Activated CD4-positive, alpha-beta T cell treated with anti-CD3 and anti-CD28 coated beads, Interleukin-2, Interleukin-6, amounts not matched to agents 100 ng/mL and 50 ng/mL, durations not matched to agents 16 hours and 8 hours (primary cell): ENCODE data around the gene PLAAT2.

ENCODE experiments used
- DNase-seq: peaks from one replicate; pipeline ENCODE4 v3.0.0-alpha.2; 2020

PLAAT2 gene

DNA sequence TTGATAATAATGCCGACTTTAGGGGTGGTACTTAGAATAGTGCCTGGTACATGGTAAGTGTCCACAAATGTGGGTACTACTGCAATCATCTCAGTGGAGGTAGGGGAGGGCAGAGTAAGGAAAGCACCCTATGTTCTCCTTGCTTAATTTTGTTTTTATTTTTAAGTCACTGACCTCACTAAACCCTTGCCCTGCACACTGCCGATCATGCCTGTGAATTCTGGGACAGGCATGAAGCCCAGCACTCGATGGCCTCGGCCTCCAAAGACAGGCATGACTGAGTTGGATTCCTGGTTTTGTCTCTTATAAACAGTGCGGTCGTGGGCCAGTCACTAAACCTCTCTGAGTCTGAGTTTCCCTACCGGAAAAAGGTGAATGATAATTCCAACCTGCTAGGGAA, 50.4 kb downstream of the PLAAT2 start:
- DNase-seq, result no peak

DNA sequence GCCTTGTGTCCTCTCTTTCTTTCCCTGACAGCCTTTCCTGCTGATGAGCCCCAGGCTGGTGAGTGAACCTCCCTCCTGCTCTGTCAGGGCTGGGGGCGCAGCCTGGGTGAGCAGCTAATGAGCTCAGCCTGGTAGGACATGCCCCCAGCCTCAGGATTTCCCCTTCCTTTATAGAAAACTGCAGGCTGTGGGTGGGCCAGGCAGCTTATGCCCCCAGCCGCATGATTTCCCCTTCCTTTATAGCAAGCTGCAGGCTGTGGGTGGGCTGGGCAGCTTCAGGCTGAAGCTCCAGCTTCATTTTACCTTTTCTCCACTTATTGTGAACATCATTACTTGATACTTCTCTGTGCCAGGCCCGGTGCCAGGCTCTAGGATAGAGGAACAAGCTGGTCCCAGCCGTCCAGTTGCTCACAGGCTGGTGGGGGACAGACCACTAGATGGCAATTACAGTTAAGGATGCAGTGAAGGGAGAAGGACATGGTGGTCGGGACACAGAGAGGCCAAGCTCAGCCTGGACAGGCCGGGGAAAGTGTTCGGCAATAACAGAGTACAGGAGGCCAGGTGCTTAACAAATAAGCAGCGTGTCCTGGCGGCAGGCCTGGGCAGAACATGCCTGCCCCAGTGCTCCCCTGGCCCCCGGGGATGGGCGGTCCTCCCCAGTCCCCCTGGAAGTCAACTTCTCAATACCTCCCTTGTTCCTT, 52.0 kb downstream of the PLAAT2 start:
- no peak for DNase-seq

DNA sequence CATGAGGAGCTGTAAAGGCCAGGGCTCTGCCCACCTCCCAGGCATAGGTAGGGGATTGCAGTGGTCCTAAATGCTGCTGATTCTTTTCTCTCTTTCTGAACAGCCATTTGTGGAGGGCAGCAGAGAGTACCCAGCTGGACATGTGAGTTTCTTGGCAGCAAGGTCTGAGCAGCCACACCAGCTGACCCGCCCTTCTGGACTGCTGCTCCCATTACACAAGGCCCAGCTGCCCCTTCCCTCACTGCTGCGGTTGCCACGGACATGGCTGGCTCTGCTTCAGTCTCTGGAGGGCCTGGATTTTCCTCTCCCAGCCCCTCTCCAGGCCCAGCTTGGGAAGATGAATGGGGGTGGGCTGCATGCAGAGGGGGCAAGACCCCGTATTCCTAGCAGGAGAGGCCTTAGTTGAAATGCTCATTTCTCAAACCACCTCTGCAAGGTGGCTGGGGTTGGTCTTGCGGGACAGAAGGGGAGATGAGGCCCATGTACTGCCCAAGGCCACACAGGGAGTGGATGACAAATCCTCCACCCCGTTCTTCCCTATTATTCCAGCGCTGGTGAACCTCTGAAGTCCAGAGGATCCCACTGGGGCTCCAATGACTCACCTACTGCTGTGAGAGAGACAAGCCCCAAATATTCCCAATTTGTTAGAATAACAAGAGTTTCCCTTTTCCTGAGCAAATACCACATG, 52.7 kb downstream of the PLAAT2 start:
- no peak for DNase-seq

DNA sequence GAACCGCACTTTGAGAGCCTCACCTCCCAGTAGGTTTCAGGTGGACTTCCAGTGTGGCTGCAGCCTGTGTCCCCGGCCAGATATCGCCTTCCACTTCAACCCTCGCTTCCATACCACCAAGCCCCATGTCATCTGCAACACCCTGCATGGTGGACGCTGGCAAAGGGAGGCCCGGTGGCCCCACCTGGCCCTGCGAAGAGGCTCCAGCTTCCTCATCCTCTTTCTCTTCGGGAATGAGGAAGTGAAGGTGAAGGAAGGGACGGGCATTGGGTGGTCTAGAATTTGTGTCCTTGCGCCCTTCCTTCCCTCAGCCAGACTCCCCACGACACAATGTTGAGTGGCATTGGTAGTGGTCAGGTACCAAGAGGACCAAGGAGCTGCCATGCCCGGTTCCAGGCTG, 54.4 kb downstream of the PLAAT2 start:
- DNase-seq, result no peak

DNA sequence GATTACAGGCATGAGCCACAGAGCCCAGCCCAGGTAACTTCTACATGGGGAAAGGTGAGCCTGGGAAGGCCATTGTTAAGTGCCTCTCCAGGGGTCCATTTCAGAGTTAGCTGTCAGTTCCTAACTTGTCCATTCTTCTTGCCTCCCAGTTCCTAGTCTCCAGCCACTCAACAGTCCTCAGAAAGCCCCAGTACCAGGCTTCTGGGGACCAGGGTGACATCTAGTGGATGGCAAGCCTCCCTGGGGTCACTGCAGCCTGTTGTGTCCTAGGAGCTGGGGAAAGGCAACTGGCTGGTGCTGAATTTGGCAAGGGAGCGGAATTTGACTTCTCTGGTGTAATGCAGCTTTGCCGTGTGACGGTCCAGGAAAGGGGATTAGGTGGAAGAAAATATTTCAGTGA, 55.2 kb downstream of the PLAAT2 start:
- DNase-seq, result peak; percentile 37

DNA sequence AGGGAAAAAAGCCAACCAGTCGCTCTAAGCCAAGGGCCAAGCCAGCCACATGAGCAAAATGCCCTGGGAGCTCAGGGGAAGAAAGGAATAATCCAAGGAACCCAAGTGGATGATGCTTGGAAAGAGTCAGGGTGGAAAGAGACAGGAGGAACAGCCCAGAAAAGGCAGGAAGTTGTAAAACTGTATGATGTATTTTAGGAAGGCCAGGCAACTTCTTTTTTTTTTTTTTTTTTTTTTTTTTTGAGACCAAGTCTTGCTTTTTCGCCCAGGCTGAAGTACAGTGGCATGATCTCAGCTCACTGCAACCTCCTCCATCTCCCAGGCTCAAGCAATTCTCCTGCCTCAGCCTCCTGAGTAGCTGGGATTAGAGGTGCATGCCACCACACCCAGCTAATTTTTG, 55.7 kb downstream of the PLAAT2 start:
- DNase-seq, result no peak

DNA sequence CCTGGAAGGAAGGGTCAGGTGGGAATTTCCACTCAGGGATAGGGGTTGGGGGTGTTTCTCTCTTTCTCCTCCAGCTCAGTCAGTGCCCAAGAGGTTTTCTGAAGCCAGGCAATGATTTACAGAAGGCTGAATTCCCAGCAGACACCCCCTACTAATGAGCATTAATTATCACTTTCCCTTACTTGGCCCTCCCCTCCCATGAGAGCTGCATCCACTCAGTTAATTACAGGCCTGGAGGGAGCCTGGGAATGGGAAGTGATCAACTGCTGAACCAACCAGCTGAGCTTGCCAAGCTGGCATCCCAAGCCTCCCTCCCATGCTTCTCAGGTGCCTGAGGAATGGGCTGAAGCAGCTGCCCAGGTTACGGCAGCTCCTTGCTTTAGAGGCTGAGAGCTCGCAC, 56.3 kb downstream of the PLAAT2 start:
- no peak for DNase-seq

DNA sequence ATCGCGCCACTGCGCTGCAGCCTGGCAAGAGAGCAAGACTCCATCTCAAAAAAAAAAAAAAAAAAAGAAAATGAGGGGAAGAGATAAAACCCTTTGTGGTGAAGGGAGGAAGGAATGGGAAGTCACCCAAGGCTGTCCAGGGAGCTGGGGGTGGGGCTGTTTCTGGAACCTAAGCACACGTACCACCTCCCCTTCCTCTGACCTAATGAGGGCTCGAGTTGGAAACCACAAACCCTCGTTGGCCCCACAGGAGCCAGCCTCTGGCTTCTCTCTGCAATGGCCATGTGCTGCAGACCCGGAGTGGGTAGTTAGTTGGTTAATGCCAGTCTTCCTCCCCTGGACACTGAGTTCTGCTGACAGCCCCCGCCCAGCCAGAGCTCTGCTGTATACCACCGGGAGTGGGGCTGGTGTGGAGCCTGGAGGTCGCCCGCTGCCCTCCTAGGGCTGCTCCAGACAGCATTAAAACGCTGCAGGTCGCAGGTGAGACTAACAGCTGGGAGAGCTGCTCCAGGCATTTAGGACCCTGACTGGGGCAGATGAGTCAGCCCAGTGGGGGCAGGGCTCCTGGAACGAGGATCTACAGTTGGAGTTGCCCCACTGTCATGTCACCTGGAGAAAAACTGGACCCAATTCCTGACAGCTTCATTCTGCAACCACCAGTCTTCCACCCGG, 57.2 kb downstream of the PLAAT2 start, which contains the start of gene LGALS12:
LGALS12 (plus strand) TSS at position 228 of the 672 bp plus-strand sequence; CDS start at position 603, 375 bp downstream.
- no peak for DNase-seq

DNA sequence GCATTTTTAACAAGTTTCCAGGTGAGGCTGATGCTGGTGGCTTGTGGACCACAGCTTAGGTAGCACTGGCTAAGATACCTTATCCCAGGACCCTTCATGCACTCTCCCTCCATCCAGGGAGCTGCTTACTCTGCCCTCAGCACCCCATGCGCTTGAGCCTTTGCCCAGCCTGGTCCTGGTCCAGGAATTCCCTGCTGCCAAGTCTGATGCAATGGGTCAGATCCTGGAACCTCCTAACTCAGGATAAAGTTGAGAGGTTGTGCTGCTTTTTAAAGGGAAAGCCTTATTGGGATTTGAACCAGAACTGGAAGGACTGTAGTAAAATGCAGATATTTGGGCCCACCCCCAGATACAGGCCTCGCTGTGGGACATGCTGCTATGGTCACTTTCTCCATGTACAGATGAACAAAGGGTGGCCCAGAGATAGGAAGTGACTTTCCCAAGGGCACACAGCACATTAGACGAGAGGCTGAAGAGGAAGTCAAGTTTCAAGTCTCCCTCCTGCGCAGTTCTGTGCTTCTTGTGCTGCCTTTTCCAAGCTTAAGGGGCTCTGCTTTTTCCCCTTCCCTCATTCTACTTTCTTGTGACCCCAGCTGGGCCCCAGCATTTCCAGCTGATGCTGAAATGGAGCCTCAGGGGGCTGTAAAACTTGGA, 58.1 kb downstream of the PLAAT2 start:
- DNase-seq, result no peak

DNA sequence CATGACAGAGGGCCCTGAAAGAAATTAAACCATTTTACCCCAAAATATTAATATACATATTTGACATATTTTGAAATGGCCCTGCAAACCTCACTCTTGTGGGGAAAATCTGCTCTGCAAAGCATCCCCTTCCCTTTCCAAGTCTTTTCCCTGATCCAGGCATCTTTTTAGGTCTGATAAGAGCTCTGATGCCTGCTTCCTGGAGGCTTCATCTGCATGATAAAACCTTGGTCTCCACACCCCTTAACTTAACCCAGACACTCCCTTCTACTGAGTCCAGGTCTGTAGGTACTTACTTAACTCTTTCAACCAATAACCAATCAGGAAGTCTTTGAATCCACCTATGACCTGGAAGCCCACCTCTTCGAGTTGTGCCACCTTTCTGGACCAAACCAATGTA, 59.1 kb downstream of the PLAAT2 start:
- DNase-seq, result no peak

DNA sequence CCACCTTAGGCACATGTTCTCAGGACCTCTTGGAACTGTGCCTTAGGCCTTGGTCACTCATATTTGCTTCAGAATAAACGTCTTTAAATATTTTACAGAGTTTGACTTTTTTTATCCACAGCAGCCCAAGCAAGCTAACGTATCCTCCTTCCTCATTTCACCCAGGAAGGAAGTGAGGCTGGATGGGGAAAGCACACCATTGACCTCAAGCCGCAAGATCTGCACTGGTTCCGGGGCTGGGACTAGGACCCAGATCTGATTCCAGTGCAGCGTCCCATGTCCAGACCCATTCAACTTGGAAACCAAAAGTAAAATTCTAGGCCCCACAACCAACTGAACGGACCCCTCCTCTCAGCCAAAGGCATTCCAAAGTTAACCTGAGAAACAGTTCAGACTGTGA, 59.7 kb downstream of the PLAAT2 start:
- DNase-seq, result no peak
